NCI-H2196 treated with DMSO at 0.1 percent for 48 hours (cell line): ENCODE results near the gene KLHL29.
"Not testable (repeated sequence)": the region's sequence is repeated elsewhere in the genome, so short reads cannot be mapped to it uniquely, and the experiment has no call there.

ENCODE experiments used
- DNase-seq: peaks from one replicate; lab custom pipeline; 2025; ENCODE audit not compliant: unreplicated experiment; lab: John Stamatoyannopoulos, UW

KLHL29 gene

GRCh38 chr2:23384551-23385343 is at the start of gene KLHL29:
Gene KLHL29 (plus strand): TSS chr2:23385179. CDS start chr2:23562197, 177,018 bp downstream.
- peak; percentile 18 for DNase-seq

GRCh38 chr2:23335550-23335949 is 49.4 kb upstream of the KLHL29 start:
- DNase-seq = no peak

GRCh38 chr2:23342075-23342474 is 42.9 kb upstream of the KLHL29 start:
- no peak for DNase-seq

GRCh38 chr2:23346029-23346428 is 39.0 kb upstream of the KLHL29 start:
- no peak for DNase-seq

- DNase-seq = no peak
Measured at GRCh38 chr2:23346781-23347180, 38.2 kb upstream of the KLHL29 start.

GRCh38 chr2:23347471-23348092 is 37.4 kb upstream of the KLHL29 start:
- DNase-seq = no peak

GRCh38 chr2:23348093-23348481 is 36.9 kb upstream of the KLHL29 start:
- not testable (repeated sequence) for DNase-seq

- DNase-seq = no peak
Measured at GRCh38 chr2:23349508-23349907, 35.5 kb upstream of the KLHL29 start.

- no peak for DNase-seq
Measured at GRCh38 chr2:23350041-23350791, 34.8 kb upstream of the KLHL29 start.

GRCh38 chr2:23350792-23351355 is 34.1 kb upstream of the KLHL29 start:
- DNase-seq = no peak

- DNase-seq = no peak
Measured at GRCh38 chr2:23351388-23352141, 33.4 kb upstream of the KLHL29 start.

GRCh38 chr2:23354554-23354953 is 30.4 kb upstream of the KLHL29 start:
- no peak for DNase-seq

GRCh38 chr2:23355001-23355400 is 30.0 kb upstream of the KLHL29 start:
- DNase-seq = no peak

GRCh38 chr2:23356711-23357110 is 28.3 kb upstream of the KLHL29 start:
- DNase-seq = no peak

- DNase-seq = no peak
Measured at GRCh38 chr2:23359631-23360567, 25.1 kb upstream of the KLHL29 start.

GRCh38 chr2:23360571-23361125 is 24.3 kb upstream of the KLHL29 start:
- no peak for DNase-seq

GRCh38 chr2:23361152-23361551 is 23.8 kb upstream of the KLHL29 start:
- DNase-seq = no peak

GRCh38 chr2:23363268-23363667 is 21.7 kb upstream of the KLHL29 start:
- no peak for DNase-seq

- DNase-seq = no peak
Measured at GRCh38 chr2:23363831-23364230, 21.1 kb upstream of the KLHL29 start.
